GM12873 (cell line): ENCODE results near the gene PLEKHG4B.

Source experiments
- CTCF ChIP-seq: IDR thresholded peaks from 2 replicates; pipeline ENCODE4 v1.5.1; 2012; ENCODE audit warnings: low read depth, mild to moderate bottlenecking, moderate library complexity, low read length, control low read depth; ENCODE audit not compliant: insufficient read depth; ENCODE audit errors: missing control alignments

The PLEKHG4B gene

GRCh38 chr5:136901-137300 is 44.9 kb downstream of the PLEKHG4B start:
- TF ChIP-seq CTCF, result no peak

- no peak for TF ChIP-seq CTCF
Observed at GRCh38 chr5:137741-138140, 45.8 kb downstream of the PLEKHG4B start.

GRCh38 chr5:138936-139335 is 47.0 kb downstream of the PLEKHG4B start:
- TF ChIP-seq CTCF, result no peak

GRCh38 chr5:139579-140442 is 47.8 kb downstream of the PLEKHG4B start:
- no peak for TF ChIP-seq CTCF

GRCh38 chr5:140443-140829 is 48.5 kb downstream of the PLEKHG4B start:
- TF ChIP-seq CTCF, result no peak

GRCh38 chr5:141211-141610 is 49.2 kb downstream of the PLEKHG4B start:
- TF ChIP-seq CTCF, result no peak

- TF ChIP-seq CTCF, result no peak
Observed at GRCh38 chr5:141761-142160, 49.8 kb downstream of the PLEKHG4B start.
